Measurements from ENCODE around the gene C1orf50. TPM values are rescaled to one million over a fixed set of nuclear protein-coding genes. Genes with fewer than 3 reads are reported as not detected.

C1orf50 gene
- total RNA-seq, 1 donor, result 4.2 TPM

DNA sequence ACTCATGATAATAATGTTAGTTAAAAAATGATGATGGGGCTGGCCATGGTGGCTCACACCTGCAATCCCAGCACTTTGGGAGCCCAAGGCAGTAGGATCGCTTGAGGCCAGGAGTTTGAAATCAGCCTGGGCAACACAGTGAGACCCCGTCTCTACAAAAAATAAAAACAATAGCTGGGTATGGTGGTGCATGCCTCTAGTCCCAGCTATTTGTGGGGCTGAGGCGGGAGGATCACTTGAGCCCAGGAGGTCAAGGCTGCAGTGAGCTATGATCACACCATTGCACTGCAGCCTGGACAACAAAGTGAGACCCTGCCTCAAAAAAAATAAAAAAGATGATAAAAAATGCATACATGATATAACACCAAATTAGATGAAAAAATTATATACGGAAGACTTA, 5.5 kb upstream of the C1orf50 start:
- no peak overlapping the region for H3K4me3 ChIP-seq (ENCODE audit: low read depth, low read length)
- TF ChIP-seq, protein P1, sequence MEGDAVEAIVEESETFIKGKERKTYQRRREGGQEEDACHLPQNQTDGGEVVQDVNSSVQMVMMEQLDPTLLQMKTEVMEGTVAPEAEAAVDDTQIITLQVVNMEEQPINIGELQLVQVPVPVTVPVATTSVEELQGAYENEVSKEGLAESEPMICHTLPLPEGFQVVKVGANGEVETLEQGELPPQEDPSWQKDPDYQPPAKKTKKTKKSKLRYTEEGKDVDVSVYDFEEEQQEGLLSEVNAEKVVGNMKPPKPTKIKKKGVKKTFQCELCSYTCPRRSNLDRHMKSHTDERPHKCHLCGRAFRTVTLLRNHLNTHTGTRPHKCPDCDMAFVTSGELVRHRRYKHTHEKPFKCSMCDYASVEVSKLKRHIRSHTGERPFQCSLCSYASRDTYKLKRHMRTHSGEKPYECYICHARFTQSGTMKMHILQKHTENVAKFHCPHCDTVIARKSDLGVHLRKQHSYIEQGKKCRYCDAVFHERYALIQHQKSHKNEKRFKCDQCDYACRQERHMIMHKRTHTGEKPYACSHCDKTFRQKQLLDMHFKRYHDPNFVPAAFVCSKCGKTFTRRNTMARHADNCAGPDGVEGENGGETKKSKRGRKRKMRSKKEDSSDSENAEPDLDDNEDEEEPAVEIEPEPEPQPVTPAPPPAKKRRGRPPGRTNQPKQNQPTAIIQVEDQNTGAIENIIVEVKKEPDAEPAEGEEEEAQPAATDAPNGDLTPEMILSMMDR (IDR thresholded peaks at IDR 0.05; ENCODE audit: insufficient read depth, low read length), result no peak
- DNase-seq (ENCODE audit: low read depth), result no peak

DNA sequence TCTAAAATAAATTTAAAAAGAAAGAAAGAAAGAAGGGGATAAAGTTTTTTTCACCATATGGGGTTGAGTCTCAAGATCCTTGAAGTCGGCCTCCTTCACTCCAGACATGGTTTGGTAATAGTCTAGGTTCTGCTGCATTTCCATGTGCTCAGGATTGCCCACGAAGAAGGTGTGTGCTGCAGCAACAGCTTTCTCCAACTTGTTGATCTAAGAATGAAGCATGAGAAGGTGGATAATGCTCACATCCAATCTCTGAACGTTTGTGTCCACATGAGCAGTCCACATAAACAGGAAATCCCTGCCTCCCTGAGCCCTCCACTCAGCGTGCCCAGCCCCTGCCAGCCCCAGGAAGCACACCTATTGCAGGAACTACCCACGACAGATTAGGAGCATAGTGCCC, 4.8 kb upstream of the C1orf50 start:
- TF ChIP-seq, protein P1 (IDR thresholded peaks at IDR 0.05; ENCODE audit: insufficient read depth, low read length), result no peak
- no peak overlapping the region for H3K4me3 ChIP-seq (ENCODE audit: low read depth, low read length)
- no peak for DNase-seq (ENCODE audit: low read depth)

DNA sequence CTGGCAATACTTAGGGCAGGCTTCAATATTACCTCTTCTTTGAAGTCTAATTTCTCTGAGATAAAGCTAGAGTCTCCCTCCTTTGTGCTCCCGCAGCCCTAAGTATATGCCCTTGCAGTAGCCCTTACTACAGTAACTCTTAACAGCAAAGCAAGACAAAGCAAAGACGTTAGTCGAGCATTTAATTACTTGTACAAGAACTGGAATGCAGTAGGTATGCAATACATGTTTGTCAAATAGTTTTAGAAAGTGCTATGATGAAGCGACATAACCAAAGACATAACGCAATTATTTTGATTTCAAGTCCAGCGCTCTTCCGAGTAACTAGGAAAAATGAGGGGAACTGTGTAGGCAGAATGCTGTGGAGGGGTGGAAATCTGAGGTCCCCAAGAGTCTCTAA, 1.8 kb upstream of the C1orf50 start:
- peak; percentile 38 for DNase-seq (ENCODE audit: low read depth)
- peak overlapping the region; percentile 99 for H3K4me3 ChIP-seq (ENCODE audit: low read depth, low read length)
- TF ChIP-seq, protein P1 (IDR thresholded peaks at IDR 0.05; ENCODE audit: insufficient read depth, low read length), result no peak

DNA sequence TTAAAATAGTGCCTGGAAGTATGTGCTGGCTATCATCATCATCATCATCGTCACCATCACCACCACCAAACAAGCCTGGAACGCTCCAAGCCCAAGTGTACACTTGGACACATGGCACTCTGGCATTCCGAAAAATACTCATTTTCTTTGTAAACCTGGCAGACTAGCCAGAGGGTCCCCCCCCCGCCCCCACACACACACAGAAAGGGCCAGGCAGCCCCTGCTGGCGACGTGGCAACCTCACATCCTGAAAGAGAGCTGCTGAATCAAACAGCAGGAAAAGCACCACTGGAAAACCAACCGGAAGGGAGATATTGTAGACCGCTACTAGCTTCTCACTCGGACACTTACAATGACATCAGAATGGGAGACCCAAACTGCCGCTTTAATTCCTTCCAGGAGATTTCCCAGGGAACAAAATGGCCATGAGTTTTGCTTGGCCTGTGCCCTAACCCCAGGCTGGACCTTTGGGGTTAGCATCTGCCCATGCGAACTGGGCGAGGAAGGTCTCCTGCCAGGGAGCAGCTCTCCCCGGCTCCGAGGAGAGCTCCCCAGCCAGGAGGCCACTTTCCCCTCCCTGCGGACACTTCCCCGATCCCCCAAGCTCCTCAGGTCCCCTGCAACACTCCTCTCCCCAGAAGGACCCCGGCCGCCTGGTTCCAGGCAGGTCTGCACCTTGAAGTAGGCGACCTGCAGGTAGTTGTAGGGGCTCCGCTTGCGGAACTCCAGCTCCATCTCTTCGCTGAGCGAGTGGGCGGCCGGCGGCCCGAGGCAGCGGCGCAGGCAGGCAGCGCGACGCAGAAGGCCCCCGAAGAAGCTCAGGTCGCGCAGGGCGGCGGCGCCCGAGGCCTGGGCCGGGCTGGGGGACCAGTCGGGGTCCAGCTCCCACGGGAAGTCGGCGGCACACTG, 963 bp upstream of the C1orf50 start:
- peak; percentile 78 for DNase-seq (ENCODE audit: low read depth)
- TF ChIP-seq, protein P1 (IDR thresholded peaks at IDR 0.05; ENCODE audit: insufficient read depth, low read length), result peak; percentile 78
- H3K4me3 ChIP-seq (ENCODE audit: low read depth, low read length), result peak overlapping the region; percentile 99

DNA sequence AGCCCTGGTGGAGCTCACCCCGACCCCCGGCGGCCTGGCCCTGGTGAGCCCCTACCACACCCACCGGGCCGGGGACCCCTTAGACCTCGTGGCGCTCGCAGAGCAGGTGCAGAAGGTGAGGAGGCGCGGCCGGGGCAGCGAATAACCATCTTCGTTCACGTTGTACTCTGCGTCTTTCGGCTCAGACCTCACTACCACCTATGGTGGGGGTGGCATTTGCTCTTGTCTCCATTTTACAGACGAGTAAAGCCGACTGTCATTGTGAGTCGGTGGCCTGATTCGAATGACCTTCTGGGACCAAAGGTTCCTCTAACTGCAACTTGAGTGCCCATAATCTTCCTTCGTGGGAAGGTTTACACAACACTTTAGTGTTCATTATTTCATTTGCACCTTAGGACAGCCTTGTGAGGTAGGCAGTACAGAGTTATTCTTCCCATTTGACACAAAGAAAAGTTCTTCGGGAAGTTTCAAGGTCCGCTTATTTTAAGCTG, 506 bp downstream of the C1orf50 start:
- peak overlapping the region; percentile 93 for H3K4me3 ChIP-seq (ENCODE audit: low read depth, low read length)
- TF ChIP-seq, protein P1 (IDR thresholded peaks at IDR 0.05; ENCODE audit: insufficient read depth, low read length), result no peak
- no peak for DNase-seq (ENCODE audit: low read depth)

DNA sequence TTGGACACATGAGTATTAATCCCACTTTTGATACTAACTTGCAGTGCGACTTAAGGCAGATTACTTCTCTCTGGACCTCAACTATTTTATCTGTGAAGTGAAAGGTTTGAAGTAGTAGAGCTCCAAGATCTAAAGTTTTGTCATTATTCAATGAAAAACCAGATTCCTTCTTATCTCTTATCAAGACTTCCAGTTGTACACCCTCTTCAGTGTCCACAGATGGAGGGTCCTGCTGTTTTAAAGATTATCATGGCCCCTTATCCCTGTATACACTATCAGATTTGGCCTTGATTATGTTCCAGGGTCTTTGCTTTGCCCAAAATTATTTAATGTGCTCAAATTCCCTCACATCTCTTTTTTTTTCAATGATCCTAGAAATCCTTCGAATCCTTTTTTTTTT, 1.1 kb downstream of the C1orf50 start:
- no peak for DNase-seq (ENCODE audit: low read depth)
- TF ChIP-seq, protein P1 (IDR thresholded peaks at IDR 0.05; ENCODE audit: insufficient read depth, low read length), result no peak
- H3K4me3 ChIP-seq (ENCODE audit: low read depth, low read length), result peak overlapping the region; percentile 93
